Activated CD4-positive, alpha-beta T cell treated with anti-CD3 and anti-CD28 coated beads for 1 hour (primary cell): ENCODE measurements around the gene WDR70.
"Not testable (repeated sequence)": the region's sequence is repeated elsewhere in the genome, so short reads cannot be mapped to it uniquely, and the experiment has no call there.

Experiments
- DNase-seq: peaks from one replicate; pipeline ENCODE4 v3.0.0-alpha.2; 2020

The WDR70 gene

GRCh38 chr5:37575541-37576489 lies 196.7 kb downstream of the WDR70 start:
- DNase-seq = no peak

- no peak for DNase-seq
These were observed 197.4 kb downstream of the WDR70 start for GRCh38 chr5:37576552-37576951.

- DNase-seq = no peak
These were observed 199.1 kb downstream of the WDR70 start for GRCh38 chr5:37578176-37578575.

GRCh38 chr5:37580106-37580505 lies 201.0 kb downstream of the WDR70 start:
- DNase-seq = no peak

- no peak for DNase-seq
These were observed 203.1 kb downstream of the WDR70 start for GRCh38 chr5:37582202-37582601.

- DNase-seq = not testable (repeated sequence)
These were observed 214.2 kb downstream of the WDR70 start for GRCh38 chr5:37593292-37593691.

GRCh38 chr5:37594864-37595263 lies 215.7 kb downstream of the WDR70 start:
- not testable (repeated sequence) for DNase-seq

- no peak for DNase-seq
These were observed 219.6 kb downstream of the WDR70 start for GRCh38 chr5:37598733-37599132.

- no peak for DNase-seq
These were observed 222.0 kb downstream of the WDR70 start for GRCh38 chr5:37601163-37601562.

GRCh38 chr5:37603072-37603471 lies 224.0 kb downstream of the WDR70 start:
- DNase-seq = no peak

GRCh38 chr5:37604290-37604689 lies 225.2 kb downstream of the WDR70 start:
- DNase-seq = no peak

GRCh38 chr5:37606148-37606547 lies 227.0 kb downstream of the WDR70 start:
- DNase-seq = no peak

- no peak for DNase-seq
These were observed 227.6 kb downstream of the WDR70 start for GRCh38 chr5:37606632-37607248.

- no peak for DNase-seq
These were observed 236.1 kb downstream of the WDR70 start for GRCh38 chr5:37615184-37615583.

- DNase-seq = no peak
These were observed 240.2 kb downstream of the WDR70 start for GRCh38 chr5:37619353-37619752.

GRCh38 chr5:37622354-37622753 lies 243.2 kb downstream of the WDR70 start:
- not testable (repeated sequence) for DNase-seq

GRCh38 chr5:37626266-37626665 lies 247.1 kb downstream of the WDR70 start:
- DNase-seq = no peak

GRCh38 chr5:37628876-37629275 lies 249.8 kb downstream of the WDR70 start:
- DNase-seq = no peak

- no peak for DNase-seq
These were observed 252.8 kb downstream of the WDR70 start for GRCh38 chr5:37631939-37632338.

- DNase-seq = no peak
These were observed 258.2 kb downstream of the WDR70 start for GRCh38 chr5:37637165-37637845.

- DNase-seq = no peak
These were observed 259.8 kb downstream of the WDR70 start for GRCh38 chr5:37638897-37639296.

GRCh38 chr5:37640088-37640487 lies 261.0 kb downstream of the WDR70 start:
- no peak for DNase-seq

GRCh38 chr5:37641933-37642332 lies 262.8 kb downstream of the WDR70 start:
- no peak for DNase-seq

- no peak for DNase-seq
These were observed 266.6 kb downstream of the WDR70 start for GRCh38 chr5:37645707-37646106.
